Suprapubic skin (tissue), 4 donors: ENCODE data around the gene GIT2. TPM values are rescaled to one million over a fixed set of nuclear protein-coding genes. Genes with fewer than 3 reads are reported as not detected.

Experiments
- DNase-seq, 2 donors: peaks; one replicate each; pipeline ENCODE4 v3.0.0-alpha.2; 2019; ENCODE audit warnings: low spot score in 2 of 2
- H3K27ac ChIP-seq: fragments of 200-600 bp; sonication (generic); one replicate; pipeline ENCODE4 v1.5.1; 2019
- H3K27me3 ChIP-seq: fragments of 200-600 bp; sonication (generic); one replicate; pipeline ENCODE4 v1.5.1; 2019
- H3K36me3 ChIP-seq: fragments of 200-600 bp; sonication (generic); one replicate; pipeline ENCODE4 v1.5.1; 2019
- H3K4me1 ChIP-seq: fragments of 200-600 bp; sonication (generic); one replicate; pipeline ENCODE4 v1.5.1; 2019
- H3K4me3 ChIP-seq: fragments of 200-600 bp; sonication (generic); one replicate; pipeline ENCODE4 v1.5.1; 2019; ENCODE audit warnings: mild to moderate bottlenecking
- H3K9me3 ChIP-seq: fragments of 200-600 bp; sonication (generic); one replicate; pipeline ENCODE4 v1.5.1; 2019
- EP300 ChIP-seq: sonication (generic); formaldehyde crosslinking; IDR thresholded peaks from one replicate; pipeline ENCODE4 v1.6.1; 2017; ENCODE audit warnings: antibody characterized with exemption
- POLR2A ChIP-seq, 2 donors: fragments of 450-650 bp; IDR thresholded peaks; one replicate each; pipeline ENCODE4 v1.6.1; 2017; ENCODE audit warnings: antibody characterized with exemption in 2 of 2, mild to moderate bottlenecking in 2 of 2, moderate library complexity in 2 of 2
- POLR2AphosphoS5 ChIP-seq, 3 donors: sonication (generic); formaldehyde crosslinking; IDR thresholded peaks; one replicate each; pipeline ENCODE4 v1.6.1; 2017; ENCODE audit warnings: antibody characterized with exemption in 3 of 3
- WGBS: methylation state at CpG from one replicate; pipeline ENCODE4 v1.1.5; 2018; 5-methylcytosine and 5-hydroxymethylcytosine counted together
- total RNA-seq, 4 donors: library from RNA; depleted of rRNA; stranded (reverse); fragments of >200 nt; gene quantifications; one replicate each; pipeline ENCODE4 v1.1.0, GENCODE V29; 2016
- TF ChIP-seq, protein P1 (sequence below), 2 donors: fragments of 200-600 bp in 1 of 2; fragments of 450-650 bp in 1 of 2; sonication (generic) in 1 of 2; IDR thresholded peaks; one replicate each; pipeline ENCODE4 v1.5.1; 2016 to 2019; ENCODE audit warnings: antibody characterized with exemption in 2 of 2, mild to moderate bottlenecking in 1 of 2, moderate library complexity in 1 of 2

Gene GIT2
- total RNA-seq, 4 donors from 2014 or later: 19.4 to 60.6 (median 35.0) TPM

DNA sequence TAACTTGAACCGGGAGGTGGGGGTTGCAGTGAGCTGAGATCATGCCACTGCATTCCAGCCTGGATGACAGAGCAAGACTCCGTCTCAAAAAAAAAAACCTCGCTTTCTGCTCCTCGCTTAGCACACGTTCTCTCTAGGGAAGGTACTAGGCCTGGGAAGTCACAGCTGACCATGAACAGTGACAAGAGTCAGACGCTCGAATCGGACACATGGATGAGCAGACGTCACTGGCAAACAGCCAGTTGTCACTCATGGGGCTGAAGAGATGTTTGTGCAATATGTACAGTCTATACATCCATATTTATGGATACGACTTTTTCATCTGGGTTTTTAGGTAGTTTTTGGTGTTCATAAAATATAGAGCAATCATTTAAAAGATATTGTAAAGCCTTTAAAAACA lies 76.7 kb downstream of the GIT2 start:
- TF ChIP-seq POLR2A (IDR thresholded peaks at IDR 0.05): no peak
- TF ChIP-seq, protein P1, sequence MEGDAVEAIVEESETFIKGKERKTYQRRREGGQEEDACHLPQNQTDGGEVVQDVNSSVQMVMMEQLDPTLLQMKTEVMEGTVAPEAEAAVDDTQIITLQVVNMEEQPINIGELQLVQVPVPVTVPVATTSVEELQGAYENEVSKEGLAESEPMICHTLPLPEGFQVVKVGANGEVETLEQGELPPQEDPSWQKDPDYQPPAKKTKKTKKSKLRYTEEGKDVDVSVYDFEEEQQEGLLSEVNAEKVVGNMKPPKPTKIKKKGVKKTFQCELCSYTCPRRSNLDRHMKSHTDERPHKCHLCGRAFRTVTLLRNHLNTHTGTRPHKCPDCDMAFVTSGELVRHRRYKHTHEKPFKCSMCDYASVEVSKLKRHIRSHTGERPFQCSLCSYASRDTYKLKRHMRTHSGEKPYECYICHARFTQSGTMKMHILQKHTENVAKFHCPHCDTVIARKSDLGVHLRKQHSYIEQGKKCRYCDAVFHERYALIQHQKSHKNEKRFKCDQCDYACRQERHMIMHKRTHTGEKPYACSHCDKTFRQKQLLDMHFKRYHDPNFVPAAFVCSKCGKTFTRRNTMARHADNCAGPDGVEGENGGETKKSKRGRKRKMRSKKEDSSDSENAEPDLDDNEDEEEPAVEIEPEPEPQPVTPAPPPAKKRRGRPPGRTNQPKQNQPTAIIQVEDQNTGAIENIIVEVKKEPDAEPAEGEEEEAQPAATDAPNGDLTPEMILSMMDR (IDR thresholded peaks at IDR 0.05): no peak
- no peak for TF ChIP-seq POLR2AphosphoS5 (IDR thresholded peaks at IDR 0.05)
- TF ChIP-seq EP300: no peak
- peaks cover 78% of the 10 kb centered on the region for H3K36me3 ChIP-seq
- no peaks in the 10 kb centered on the region for H3K27me3 ChIP-seq
- peaks cover 12% of the 10 kb centered on the region for H3K4me1 ChIP-seq
- H3K9me3 ChIP-seq: no peaks in the 10 kb centered on the region
- no peak overlapping the region for H3K27ac ChIP-seq
- no peak for DNase-seq
- H3K4me3 ChIP-seq: no peak overlapping the region
- WGBS: 78% methylated on average over 10 of the region's 10 CpGs

DNA sequence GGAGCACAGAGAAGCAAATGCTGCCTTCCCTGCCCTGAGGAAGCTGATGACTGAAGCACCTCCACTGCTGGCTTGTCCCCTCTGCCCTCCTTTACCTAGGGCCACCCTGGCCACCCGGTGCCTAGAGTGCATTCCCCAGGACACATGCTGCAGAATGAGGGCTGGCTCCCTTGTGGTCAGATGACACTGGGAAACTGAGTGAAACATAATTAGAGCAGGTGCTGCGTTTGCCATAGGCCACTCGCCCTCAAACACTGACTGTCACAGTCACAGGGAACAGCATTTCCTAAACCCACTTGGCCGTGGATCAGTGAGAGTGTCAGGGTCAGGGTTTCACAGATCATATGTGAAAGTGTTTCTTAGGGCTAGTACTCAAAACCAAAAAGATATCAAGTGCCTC lies 80.1 kb downstream of the GIT2 start:
- TF ChIP-seq POLR2A (IDR thresholded peaks at IDR 0.05) (no peak), POLR2AphosphoS5 (IDR thresholded peaks at IDR 0.05) (no peak), EP300 (no peak)
- TF ChIP-seq, protein P1 (IDR thresholded peaks at IDR 0.05): no peak
- H3K36me3 ChIP-seq: peaks cover 97% of the 10 kb centered on the region
- DNase-seq: no peak
- H3K27ac ChIP-seq: peak overlapping the region; percentile 44
- whole genome bisulfite sequencing: 81% methylated on average over 3 of the region's 4 CpGs
- H3K4me3 ChIP-seq: no peak overlapping the region
- no peaks in the 10 kb centered on the region for H3K27me3 ChIP-seq
- peaks cover 13% of the 10 kb centered on the region for H3K4me1 ChIP-seq
- no peaks in the 10 kb centered on the region for H3K9me3 ChIP-seq

DNA sequence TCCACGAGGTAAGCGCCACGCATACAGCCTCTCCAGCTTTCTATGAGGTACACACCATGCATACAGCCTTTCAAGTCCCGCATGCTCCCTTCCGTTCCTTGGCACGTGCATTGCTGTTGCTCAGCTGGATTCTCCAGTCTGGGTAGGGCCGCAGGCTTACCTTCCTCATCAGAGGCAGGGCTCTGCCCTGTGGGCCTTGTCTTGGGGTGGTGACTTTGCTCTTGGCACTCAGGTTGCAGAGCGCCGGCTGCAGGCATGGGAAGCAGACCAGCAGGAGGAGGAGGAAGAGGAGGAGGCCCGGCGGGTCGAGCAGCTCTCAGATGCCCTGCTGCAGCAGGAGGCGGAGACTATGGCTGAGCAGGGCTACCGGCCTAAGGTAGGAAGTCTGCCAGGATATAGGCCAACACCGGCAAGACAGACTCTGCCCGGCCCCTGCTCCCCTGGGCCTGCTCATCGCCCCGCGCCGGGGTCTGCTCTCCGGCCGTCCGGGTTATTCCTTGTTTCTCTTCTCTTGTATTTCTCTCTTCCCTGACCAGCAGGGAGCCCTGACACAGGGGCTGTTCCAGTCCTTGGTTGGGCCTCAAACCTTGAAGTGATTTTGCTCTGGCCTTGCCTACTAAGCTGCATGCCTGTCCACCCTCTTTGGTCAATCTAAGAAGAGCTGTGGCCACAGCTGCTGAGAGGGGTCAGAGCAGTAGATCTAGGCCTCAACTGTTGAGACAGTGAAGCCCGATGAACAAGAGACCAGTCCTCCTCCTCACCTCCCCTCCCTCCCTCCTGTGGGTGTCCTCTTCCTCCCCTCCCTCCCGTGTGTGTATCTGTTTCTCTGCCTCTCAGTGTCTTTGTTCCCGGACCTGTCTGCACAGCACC lies 80.8 kb downstream of the GIT2 start:
- H3K27me3 ChIP-seq: no peaks in the 10 kb centered on the region
- TF ChIP-seq POLR2AphosphoS5 (IDR thresholded peaks at IDR 0.05) (peak in 1 of 3 donors; percentile 57), POLR2A (IDR thresholded peaks at IDR 0.05) (no peak)
- peak overlapping the region; percentile 68 for H3K27ac ChIP-seq
- 65% methylated on average over 26 of the region's 26 CpGs for WGBS
- no peak for DNase-seq
- peaks cover 97% of the 10 kb centered on the region for H3K36me3 ChIP-seq
- no peak overlapping the region for H3K4me3 ChIP-seq
- H3K4me1 ChIP-seq: peaks cover 13% of the 10 kb centered on the region
- no peaks in the 10 kb centered on the region for H3K9me3 ChIP-seq

DNA sequence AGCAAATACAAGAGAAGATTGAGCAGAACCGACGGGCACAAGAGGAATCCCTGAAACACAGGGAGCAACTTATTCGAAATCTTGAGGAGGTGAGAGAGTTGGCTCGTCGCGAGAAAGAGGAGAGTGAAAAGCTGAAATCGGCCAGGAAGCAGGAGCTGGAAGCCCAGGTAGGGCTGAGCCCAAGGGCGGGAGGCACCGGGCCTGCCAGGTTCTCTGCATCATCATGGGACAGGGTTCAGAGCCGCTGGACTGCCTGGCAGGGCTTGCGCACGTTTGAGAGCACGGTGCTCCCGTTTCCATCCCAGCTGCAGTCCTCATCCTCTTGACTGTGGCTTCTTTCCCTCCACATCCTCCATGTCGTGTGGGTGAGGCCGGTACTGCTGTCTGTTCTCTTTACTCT lies 81.7 kb downstream of the GIT2 start:
- no peaks in the 10 kb centered on the region for H3K9me3 ChIP-seq
- TF ChIP-seq EP300 (no peak), POLR2A (IDR thresholded peaks at IDR 0.05) (no peak), POLR2AphosphoS5 (IDR thresholded peaks at IDR 0.05) (no peak)
- TF ChIP-seq, protein P1 (IDR thresholded peaks at IDR 0.05): no peak
- H3K4me1 ChIP-seq: peaks cover 13% of the 10 kb centered on the region
- H3K36me3 ChIP-seq: peaks cover 97% of the 10 kb centered on the region
- DNase-seq: no peak
- H3K4me3 ChIP-seq: no peak overlapping the region
- no peaks in the 10 kb centered on the region for H3K27me3 ChIP-seq
- 53% methylated on average over 14 of the region's 16 CpGs for WGBS
- H3K27ac ChIP-seq: peak overlapping the region; percentile 68

DNA sequence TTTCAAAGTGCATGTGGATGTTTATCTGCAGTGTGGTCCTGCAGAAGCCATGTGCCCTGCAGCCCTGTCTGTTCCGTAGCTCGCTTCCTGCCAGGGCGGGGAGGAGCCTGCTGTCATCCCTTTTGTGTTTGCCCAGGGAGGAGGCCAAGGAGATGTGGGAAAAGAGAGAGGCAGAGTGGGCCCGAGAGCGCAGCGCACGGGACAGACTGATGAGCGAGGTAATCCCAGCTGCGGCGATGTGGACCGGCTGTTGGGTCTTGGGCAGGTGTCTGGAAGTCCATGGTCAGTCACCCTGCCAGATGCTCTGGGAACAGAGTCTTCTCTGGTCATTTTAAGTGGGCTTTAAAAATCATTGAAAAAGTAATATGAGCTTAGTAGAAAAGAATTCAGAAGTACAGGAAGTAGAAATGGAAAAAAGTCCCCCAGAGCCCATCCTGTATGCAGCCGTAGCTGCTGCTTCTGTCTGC lies 83.3 kb downstream of the GIT2 start:
- no peaks in the 10 kb centered on the region for H3K9me3 ChIP-seq
- 88% methylated on average over 12 of the region's 12 CpGs for WGBS
- peaks cover 13% of the 10 kb centered on the region for H3K4me1 ChIP-seq
- H3K27ac ChIP-seq: no peak overlapping the region
- TF ChIP-seq, protein P1 (IDR thresholded peaks at IDR 0.05): no peak
- no peak for TF ChIP-seq POLR2A (IDR thresholded peaks at IDR 0.05)
- TF ChIP-seq POLR2AphosphoS5 (IDR thresholded peaks at IDR 0.05): no peak
- TF ChIP-seq EP300: no peak
- no peak overlapping the region for H3K4me3 ChIP-seq
- DNase-seq: no peak
- no peaks in the 10 kb centered on the region for H3K27me3 ChIP-seq
- peaks cover 99% of the 10 kb centered on the region for H3K36me3 ChIP-seq
